OCI-LY1 (cell line): ENCODE measurements around the gene RET.

Source experiments
- H2AFZ ChIP-seq: fragments of 200-600 bp; sonication (generic), shearing (Covaris generic); 2 replicates; pipeline ENCODE4 v1.6.0; 2014; ENCODE audit warnings: antibody characterized with exemption, mild to moderate bottlenecking, low read length
- H3F3A ChIP-seq: fragments of 200-600 bp; sonication (generic), shearing (Covaris generic); 2 replicates; pipeline ENCODE4 v1.6.0; 2014; ENCODE audit warnings: mild to moderate bottlenecking, antibody characterized with exemption, low read length, moderate library complexity; ENCODE audit not compliant: insufficient read depth
- H3K27ac ChIP-seq: fragments of 200-600 bp; sonication (generic); 2 replicates; pipeline ENCODE4 v1.5.1; 2014; ENCODE audit warnings: low read length, mixed run types, mild to moderate bottlenecking, low read depth; ENCODE audit not compliant: poor library complexity, severe bottlenecking
- H3K27me3 ChIP-seq: fragments of 200-600 bp; sonication (generic); 2 replicates; pipeline ENCODE4 v1.6.0; 2014; ENCODE audit warnings: antibody characterized with exemption, mild to moderate bottlenecking, low read length, moderate library complexity; ENCODE audit not compliant: insufficient read depth
- H3K36me3 ChIP-seq: fragments of 200-600 bp; sonication (generic); 2 replicates; pipeline ENCODE4 v1.6.1; 2014; ENCODE audit warnings: mild to moderate bottlenecking, antibody characterized with exemption, low read length, moderate library complexity, mixed read lengths; ENCODE audit not compliant: insufficient read depth
- H3K4me1 ChIP-seq: fragments of 200-600 bp; sonication (generic); 2 replicates; pipeline ENCODE4 v1.5.1; 2014; ENCODE audit warnings: mild to moderate bottlenecking, low read length, moderate library complexity; ENCODE audit not compliant: insufficient read depth, severe bottlenecking
- H3K4me2 ChIP-seq: fragments of 200-600 bp; sonication (generic), shearing (Covaris generic); 2 replicates; pipeline ENCODE4 v1.6.1; 2014; ENCODE audit warnings: low read length
- H3K4me3 ChIP-seq: fragments of 200-600 bp; sonication (generic); 2 replicates; pipeline ENCODE4 v1.5.1; 2014; ENCODE audit warnings: low read length, low read depth, mild to moderate bottlenecking, mixed read lengths; ENCODE audit not compliant: poor library complexity, severe bottlenecking
- H3K79me2 ChIP-seq: fragments of 200-600 bp; shearing (Covaris generic); 2 replicates; pipeline ENCODE4 v1.6.1; 2016; ENCODE audit warnings: mixed run types, low read length, mixed read lengths; ENCODE audit not compliant: insufficient read depth
- H3K9ac ChIP-seq: fragments of 200-600 bp; sonication (generic), shearing (Covaris generic); 2 replicates; pipeline ENCODE4 v1.6.1; 2014; ENCODE audit warnings: mild to moderate bottlenecking, low read length, mixed read lengths
- H3K9me2 ChIP-seq: fragments of 200-600 bp; sonication (generic), shearing (Covaris generic); 2 replicates; pipeline ENCODE4 v1.6.1; 2014; ENCODE audit warnings: low read depth, mild to moderate bottlenecking, low read length, mixed read lengths
- H3K9me3 ChIP-seq: fragments of 200-600 bp; shearing (Covaris generic); 2 replicates; pipeline ENCODE4 v1.6.1; 2014; ENCODE audit warnings: low read length, mixed read lengths
- H4K20me1 ChIP-seq: fragments of 200-600 bp; sonication (generic), shearing (Covaris generic); 2 replicates; pipeline ENCODE4 v1.6.0; 2016; ENCODE audit warnings: mild to moderate bottlenecking, low read length; ENCODE audit not compliant: insufficient read depth
- CTCF ChIP-seq: fragments of 200-600 bp; sonication (generic), shearing (Covaris generic); IDR thresholded peaks from 2 replicates; pipeline ENCODE4 v1.5.1; 2017; ENCODE audit warnings: mild to moderate bottlenecking, antibody characterized with exemption, low read length, moderate library complexity, mixed read lengths
- EZH2 ChIP-seq: fragments of 200-600 bp; sonication (generic), shearing (Covaris generic); IDR thresholded peaks from 2 replicates; pipeline ENCODE4 v1.8.0; 2017; ENCODE audit warnings: borderline replicate concordance, mixed run types, mild to moderate bottlenecking, antibody characterized with exemption, low read length, moderate library complexity, mixed read lengths

The RET gene

GRCh38 chr10:43070121-43071085 is 6.5 kb upstream of the RET start:
- no peaks in the 10 kb centered on the region for H3K9me3 ChIP-seq
- no peaks in the 10 kb centered on the region for H3K4me1 ChIP-seq
- H3K4me3 ChIP-seq = no peak overlapping the region
- TF ChIP-seq EZH2 (no peak), CTCF (no peak)
- no peaks in the 10 kb centered on the region for H3K27me3 ChIP-seq
- no peaks in the 10 kb centered on the region for H3F3A ChIP-seq
- H3K9ac ChIP-seq = no peak overlapping the region
- H3K9me2 ChIP-seq = no peaks in the 10 kb centered on the region
- H3K36me3 ChIP-seq = no peaks in the 10 kb centered on the region
- no peak overlapping the region for H3K27ac ChIP-seq
- no peak overlapping the region for H3K4me2 ChIP-seq
- H3K79me2 ChIP-seq = no peaks in the 10 kb centered on the region
- no peaks in the 10 kb centered on the region for H4K20me1 ChIP-seq
- no peak overlapping the region for H2AFZ ChIP-seq

GRCh38 chr10:43071865-43072650 is 4.8 kb upstream of the RET start:
- Histone ChIP-seq H4K20me1 (no peaks in the 10 kb centered on the region), H3K4me2 (no peak overlapping the region), H3K36me3 (no peaks in the 10 kb centered on the region), H3F3A (no peaks in the 10 kb centered on the region), H3K4me1 (no peaks in the 10 kb centered on the region), H3K27me3 (no peaks in the 10 kb centered on the region), H3K9me2 (no peaks in the 10 kb centered on the region), H3K9ac (no peak overlapping the region), H3K27ac (no peak overlapping the region), H2AFZ (no peak overlapping the region), H3K4me3 (no peak overlapping the region), H3K9me3 (no peaks in the 10 kb centered on the region), H3K79me2 (no peaks in the 10 kb centered on the region)
- TF ChIP-seq EZH2 (no peak), CTCF (no peak)

GRCh38 chr10:43073191-43073590 is 3.7 kb upstream of the RET start:
- Histone ChIP-seq H3K27me3 (no peaks in the 10 kb centered on the region), H3K9ac (no peak overlapping the region), H3K4me3 (no peak overlapping the region), H2AFZ (no peak overlapping the region), H3K79me2 (no peaks in the 10 kb centered on the region), H3K9me2 (no peaks in the 10 kb centered on the region), H4K20me1 (no peaks in the 10 kb centered on the region), H3F3A (no peaks in the 10 kb centered on the region), H3K27ac (no peak overlapping the region), H3K4me2 (no peak overlapping the region), H3K36me3 (no peaks in the 10 kb centered on the region), H3K4me1 (no peaks in the 10 kb centered on the region), H3K9me3 (no peaks in the 10 kb centered on the region)
- TF ChIP-seq CTCF = no peak
- no peak for TF ChIP-seq EZH2
